ENCODE data around the gene ANXA3.

Gene ANXA3

GRCh38 chr4:78518561-78518960, 33.0 kb upstream of the ANXA3 start:
- Histone ChIP-seq H3K36me3 (ENCODE audit: insufficient read depth) (no peaks in the 10 kb centered on the region), H3K4me2 (no peak overlapping the region), H3K4me3 (IDR thresholded peaks at IDR 0.05; ENCODE audit: insufficient read depth, low read depth, low read length) (no peak overlapping the region)

GRCh38 chr4:78519962-78520361, 31.6 kb upstream of the ANXA3 start:
- Histone ChIP-seq H3K9ac (no peak overlapping the region), H3K27me3 (ENCODE audit: insufficient read depth, low read depth) (no peaks in the 10 kb centered on the region), H3K79me2 (ENCODE audit: insufficient read depth, low read depth) (no peaks in the 10 kb centered on the region), H3K27ac (no peak overlapping the region), H3K4me2 (no peak overlapping the region), H2AFZ (ENCODE audit: low read depth) (no peak overlapping the region), H4K20me1 (ENCODE audit: insufficient read depth) (no peaks in the 10 kb centered on the region), H3K4me3 (IDR thresholded peaks at IDR 0.05; ENCODE audit: insufficient read depth, low read depth, low read length) (no peak overlapping the region), H3K36me3 (ENCODE audit: insufficient read depth) (no peaks in the 10 kb centered on the region), H3K4me1 (ENCODE audit: low read depth, poor library complexity, severe bottlenecking) (no peaks in the 10 kb centered on the region)
- no peak for TF ChIP-seq CTCF (conservative IDR thresholded peaks at IDR 0.05; ENCODE audit: low read depth, low read length)

More at GRCh38 chr4:78518561-78518960, 33.0 kb upstream of the ANXA3 start:
- Histone ChIP-seq H3K27me3 (ENCODE audit: insufficient read depth, low read depth) (no peaks in the 10 kb centered on the region), H3K79me2 (ENCODE audit: insufficient read depth, low read depth) (no peaks in the 10 kb centered on the region), H3K9ac (no peak overlapping the region), H3K27ac (no peak overlapping the region), H3K4me1 (ENCODE audit: low read depth, poor library complexity, severe bottlenecking) (no peaks in the 10 kb centered on the region), H2AFZ (ENCODE audit: low read depth) (no peak overlapping the region), H4K20me1 (ENCODE audit: insufficient read depth) (no peaks in the 10 kb centered on the region)
- no peak for TF ChIP-seq CTCF (conservative IDR thresholded peaks at IDR 0.05; ENCODE audit: low read depth, low read length)

DNA sequence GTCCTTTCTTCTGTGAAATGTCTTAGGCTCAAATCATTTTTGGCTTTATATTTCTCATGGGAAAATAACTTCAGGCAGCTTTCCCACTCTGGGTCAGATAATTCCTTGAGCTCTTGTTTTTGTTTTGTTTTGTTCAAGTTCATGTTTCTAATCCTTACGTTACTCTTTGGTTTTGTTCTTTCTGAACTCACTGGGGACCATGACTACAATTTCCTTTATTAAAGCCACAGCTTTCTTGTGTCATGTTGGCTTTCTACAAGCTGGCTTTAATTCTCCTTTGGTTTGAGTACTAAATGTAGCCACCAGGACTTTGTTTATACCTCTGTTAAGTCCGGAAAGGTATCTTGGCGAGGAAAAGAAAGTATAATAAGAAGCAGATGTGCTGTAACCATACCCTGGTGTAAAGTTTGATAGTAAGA, 30.8 kb upstream of the ANXA3 start:
- Histone ChIP-seq H3K27me3 (ENCODE audit: insufficient read depth, low read depth) (no peaks in the 10 kb centered on the region), H4K20me1 (ENCODE audit: insufficient read depth) (no peaks in the 10 kb centered on the region), H3K36me3 (ENCODE audit: insufficient read depth) (no peaks in the 10 kb centered on the region), H3K4me1 (ENCODE audit: low read depth, poor library complexity, severe bottlenecking) (no peaks in the 10 kb centered on the region), H3K79me2 (ENCODE audit: insufficient read depth, low read depth) (no peaks in the 10 kb centered on the region), H3K4me2 (no peak overlapping the region), H3K9ac (no peak overlapping the region), H3K4me3 (IDR thresholded peaks at IDR 0.05; ENCODE audit: insufficient read depth, low read depth, low read length) (no peak overlapping the region), H2AFZ (ENCODE audit: low read depth) (no peak overlapping the region), H3K27ac (no peak overlapping the region)
- TF ChIP-seq CTCF (conservative IDR thresholded peaks at IDR 0.05; ENCODE audit: low read depth, low read length) = no peak

GRCh38 chr4:78524009-78524408, 27.6 kb upstream of the ANXA3 start:
- Histone ChIP-seq H3K36me3 (ENCODE audit: insufficient read depth) (no peaks in the 10 kb centered on the region), H2AFZ (ENCODE audit: low read depth) (no peak overlapping the region), H3K4me3 (IDR thresholded peaks at IDR 0.05; ENCODE audit: insufficient read depth, low read depth, low read length) (no peak overlapping the region), H3K27me3 (ENCODE audit: insufficient read depth, low read depth) (no peaks in the 10 kb centered on the region), H3K27ac (no peak overlapping the region), H3K4me2 (no peak overlapping the region), H3K79me2 (ENCODE audit: insufficient read depth, low read depth) (no peaks in the 10 kb centered on the region), H4K20me1 (ENCODE audit: insufficient read depth) (no peaks in the 10 kb centered on the region), H3K4me1 (ENCODE audit: low read depth, poor library complexity, severe bottlenecking) (no peaks in the 10 kb centered on the region), H3K9ac (no peak overlapping the region)
- TF ChIP-seq CTCF (conservative IDR thresholded peaks at IDR 0.05; ENCODE audit: low read depth, low read length) = no peak
